CD4-positive, alpha-beta T cell treated with Interleukin-12 subunit alpha and Interleukin-12 subunit beta, for 1 hour (primary cell): ENCODE measurements around the gene HM13.
A peak's percentile ranks its signal among the peaks of the same experiment; 100 is the strongest.
"Not testable (repeated sequence)": the region's sequence is repeated elsewhere in the genome, so short reads cannot be mapped to it uniquely, and the experiment has no call there.

Experiments
- DNase-seq: peaks from one replicate; pipeline ENCODE4 v3.0.0-alpha.2; 2020

HM13 gene

DNA sequence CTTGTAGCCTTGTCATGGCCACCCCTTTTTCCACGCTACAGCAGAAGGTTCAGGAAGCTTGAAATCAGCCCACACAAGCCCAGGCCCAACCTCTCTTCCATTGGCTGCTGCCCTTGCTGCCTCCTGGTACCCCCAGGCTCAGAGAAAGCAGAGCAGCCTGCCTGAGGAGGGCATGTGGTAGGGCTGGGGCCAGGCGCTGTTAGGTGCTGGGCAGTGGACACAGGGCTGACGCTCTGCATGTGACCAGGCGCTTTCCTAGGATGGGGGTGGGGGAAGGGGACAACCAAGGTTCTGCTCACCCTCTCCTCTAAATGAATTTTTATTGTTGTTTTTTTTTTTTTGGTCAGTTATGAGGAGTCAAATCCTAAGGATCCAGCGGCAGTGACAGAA is 54.5 kb downstream of the HM13 start:
- DNase-seq = no peak

DNA sequence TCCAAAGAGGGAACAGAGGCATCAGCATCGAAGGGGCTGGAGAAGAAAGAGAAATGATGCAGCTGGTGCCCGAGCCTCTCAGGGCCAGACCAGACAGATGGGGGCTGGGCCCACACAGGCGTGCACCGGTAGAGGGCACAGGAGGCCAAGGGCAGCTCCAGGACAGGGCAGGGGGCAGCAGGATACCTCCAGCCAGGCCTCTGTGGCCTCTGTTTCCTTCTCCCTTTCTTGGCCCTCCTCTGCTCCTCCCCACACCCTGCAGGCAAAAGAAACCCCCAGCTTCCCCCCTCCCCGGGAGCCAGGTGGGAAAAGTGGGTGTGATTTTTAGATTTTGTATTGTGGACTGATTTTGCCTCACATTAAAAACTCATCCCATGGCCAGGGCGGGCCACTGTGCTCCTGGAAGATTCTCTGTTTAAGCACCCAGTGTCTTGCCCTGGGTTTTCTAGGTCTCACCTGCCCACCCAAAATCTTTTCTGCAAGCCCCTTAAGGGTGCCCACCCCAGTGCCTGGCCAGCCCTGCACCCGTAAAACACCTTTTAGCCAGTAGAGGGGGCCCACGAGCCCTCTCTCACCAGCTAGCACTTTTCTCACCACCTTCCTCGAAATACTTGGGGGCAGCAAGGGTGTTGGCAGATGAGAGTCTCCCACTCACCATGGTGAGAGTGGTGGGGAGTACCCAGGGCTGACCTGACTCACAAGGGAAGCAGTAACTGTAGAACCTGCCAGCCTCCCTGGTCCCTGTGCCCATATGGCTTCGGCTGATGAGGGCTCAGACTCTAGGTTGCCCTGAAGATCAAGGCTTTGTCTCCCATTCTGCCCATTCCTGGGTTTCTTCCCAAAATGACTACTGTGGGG is 55.1 kb downstream of the HM13 start:
- peak; percentile 72 for DNase-seq

DNA sequence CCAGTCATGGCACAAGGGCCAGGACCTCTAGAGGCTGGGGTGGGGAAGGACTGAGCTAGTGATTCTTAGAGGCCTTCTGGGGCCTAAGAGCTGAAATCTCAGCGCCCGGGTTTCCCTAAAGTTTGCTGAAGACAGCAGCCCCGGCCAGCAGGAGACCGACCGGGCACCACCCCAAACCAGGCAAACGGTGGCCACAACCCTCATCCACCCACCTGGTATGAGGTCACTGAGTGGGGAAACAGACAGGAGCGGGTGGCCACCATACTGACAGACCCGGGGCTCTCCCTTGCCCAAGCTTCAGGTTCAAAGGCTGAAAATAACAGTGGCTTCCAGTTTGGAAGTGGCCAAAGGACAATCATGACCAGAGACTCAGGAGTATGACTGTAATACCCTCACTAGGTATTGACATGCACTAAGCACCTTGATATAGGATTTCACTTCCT is 55.8 kb downstream of the HM13 start:
- no peak for DNase-seq

DNA sequence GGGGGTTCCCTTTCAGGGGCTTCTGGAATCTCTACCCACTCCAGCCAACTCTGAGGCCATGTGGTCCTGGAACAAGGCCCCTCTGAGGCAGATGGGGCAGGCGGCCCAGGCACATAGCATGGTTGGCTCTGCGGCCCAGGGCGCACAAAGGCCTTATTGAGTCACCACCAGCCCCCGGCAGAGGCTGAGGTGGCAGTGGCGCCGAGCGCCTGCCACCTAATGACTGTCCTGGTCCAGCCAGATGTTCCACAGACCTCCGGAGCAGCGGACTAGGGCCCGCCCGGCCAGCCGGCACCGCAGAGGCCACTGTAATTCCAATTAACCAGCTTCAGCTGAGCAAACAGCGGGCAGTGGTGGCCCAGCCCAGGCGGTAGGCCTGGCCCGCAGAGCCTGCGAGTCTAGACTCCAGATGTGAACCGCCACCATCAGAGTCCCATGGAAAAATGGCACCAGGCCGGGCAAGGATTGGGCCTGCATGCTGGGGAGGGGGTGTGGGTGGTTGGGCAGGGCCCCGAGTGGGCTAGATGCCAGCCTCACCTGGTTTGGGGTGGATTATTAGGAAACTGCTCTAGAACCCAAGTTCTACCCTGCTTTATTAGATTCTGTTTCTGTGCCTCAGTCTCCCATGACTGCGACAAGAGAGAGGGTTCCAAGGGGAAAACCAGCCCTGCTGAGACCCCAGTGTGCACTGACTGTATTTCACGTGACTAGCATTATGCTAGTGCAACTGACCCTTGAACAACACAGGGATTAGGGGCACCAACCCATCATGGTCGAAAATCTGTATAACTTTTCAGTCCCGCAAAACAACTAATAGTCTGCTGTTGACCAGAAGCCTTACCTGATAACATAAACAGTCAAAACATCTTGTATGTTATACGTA is 56.7 kb downstream of the HM13 start:
- no peak for DNase-seq

DNA sequence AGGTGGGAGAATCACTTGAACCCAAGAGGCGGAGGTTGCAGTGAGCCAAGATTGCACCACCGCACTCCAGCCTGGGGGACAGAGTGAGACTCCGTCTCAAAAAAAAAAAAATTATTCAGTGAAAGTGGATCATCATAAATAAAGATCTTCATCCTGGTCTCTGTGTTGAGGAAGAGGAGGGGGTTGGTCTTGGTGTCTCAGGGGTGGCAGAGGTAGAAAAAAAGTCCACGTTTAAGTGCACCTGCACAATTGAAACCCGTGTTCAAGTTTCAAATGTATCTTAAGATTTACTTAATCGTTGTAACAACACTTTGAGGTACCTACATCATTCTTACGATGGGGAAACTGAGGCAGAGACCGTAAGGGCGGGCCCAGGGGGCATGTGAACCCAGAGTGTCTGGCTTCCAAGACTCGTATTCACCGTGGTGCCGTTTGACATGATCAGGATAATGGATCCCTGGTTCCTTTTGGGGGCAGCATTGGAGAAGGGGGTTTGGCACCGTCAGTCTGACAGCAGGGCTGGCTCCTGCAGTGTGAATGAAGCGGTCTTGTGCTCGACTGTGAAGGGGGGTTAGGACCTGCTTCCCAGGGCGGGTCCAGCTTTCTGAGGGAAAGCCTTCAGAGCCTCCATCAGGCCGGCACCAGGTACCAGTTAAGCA is 57.9 kb downstream of the HM13 start:
- no peak for DNase-seq

DNA sequence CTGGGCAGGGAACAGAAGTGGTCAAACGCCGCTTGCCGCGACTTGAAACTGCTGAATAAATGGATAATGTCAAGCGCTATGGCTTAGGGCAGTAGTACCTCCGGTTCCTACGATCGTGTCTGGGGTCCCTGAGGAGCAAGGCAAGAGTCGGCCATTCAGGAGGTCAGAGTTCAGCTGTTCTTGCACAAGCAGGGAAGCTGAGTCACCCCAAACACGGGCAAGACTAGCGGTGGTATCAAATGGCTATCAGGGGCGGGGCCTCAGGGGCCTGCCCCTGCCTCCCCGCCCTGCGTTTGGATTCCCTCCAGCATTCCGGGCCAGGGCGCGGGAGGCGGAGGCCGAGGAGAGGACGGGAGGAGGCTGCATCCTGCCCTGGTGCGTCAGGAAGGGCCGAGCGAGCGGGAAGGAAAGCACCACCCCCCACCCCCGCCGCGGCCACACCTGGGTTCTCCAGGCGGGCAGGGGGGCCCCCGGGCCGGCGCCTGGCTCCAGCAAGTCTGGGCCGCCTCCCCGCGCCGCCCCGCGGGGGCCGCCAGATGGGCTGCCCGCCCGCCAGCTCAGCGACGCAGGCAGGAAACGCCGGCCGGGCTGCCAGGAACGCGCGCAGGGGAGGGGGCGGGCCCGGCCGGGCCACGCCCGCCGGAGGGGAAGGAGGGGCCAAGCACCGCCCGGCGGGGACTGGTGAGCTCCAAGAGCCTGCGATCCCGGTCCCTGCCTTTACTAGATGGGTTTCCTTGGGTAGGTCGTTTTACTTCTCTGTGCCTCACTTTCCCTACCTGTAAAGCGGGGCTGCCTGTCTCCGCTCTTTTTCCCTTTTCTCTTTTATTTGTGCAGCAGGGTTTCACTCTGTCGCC is 58.7 kb downstream of the HM13 start:
- peak; percentile 88 for DNase-seq

DNA sequence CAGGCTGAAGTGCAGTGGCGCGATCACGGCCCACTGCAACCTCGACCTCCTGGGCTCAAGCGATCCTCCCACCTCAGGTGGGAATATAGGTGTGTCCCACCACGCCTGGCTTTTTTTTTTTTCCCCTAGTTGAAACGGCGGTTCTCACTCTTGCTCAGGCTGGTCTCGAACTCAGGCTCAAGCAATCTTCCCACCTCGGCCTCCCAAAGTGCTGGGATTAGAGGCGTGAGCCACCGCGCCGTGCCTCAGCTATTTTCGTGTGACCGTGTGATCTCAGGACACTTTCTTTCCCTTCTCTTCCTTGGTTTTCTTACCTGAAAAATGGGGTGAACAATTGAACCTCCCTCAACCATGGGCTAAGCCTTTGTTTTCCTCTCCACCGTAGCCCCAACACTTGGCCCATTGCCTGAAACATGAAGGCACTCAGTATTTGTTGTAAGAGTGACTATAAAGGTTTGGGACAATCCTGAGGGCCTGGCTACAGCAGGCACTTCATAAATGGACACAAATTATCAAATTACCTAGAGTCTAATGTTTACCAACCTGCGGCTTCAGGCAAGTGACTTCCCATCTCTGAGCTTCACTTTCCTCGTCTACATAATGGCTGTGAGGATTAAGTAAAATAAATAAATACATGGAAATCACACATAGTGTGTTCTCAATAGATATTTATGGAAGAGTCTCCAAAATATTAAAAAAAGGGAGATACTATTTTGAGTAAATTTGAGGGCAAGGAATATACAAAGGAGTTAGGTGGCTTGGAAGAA is 59.5 kb downstream of the HM13 start:
- no peak for DNase-seq

DNA sequence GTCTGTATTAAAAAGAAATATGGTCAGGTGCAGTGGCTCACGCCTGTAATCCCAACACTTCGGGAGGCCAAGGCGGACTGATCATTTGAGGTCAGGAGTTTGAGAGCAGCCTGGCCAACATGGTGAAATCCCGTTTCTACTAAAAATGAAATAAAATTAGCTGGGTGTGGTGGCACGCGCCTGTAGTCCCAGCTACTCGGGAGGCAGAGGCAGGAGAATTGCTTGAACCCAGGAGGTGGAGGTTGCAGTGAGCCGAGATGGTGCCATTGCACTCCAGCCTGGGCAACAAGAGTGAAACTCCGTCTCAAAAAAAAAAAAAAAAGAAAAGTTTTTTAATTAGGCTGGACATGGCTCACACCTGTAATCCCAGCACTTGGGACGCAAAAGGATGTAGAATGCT is 60.7 kb downstream of the HM13 start:
- not testable (repeated sequence) for DNase-seq

DNA sequence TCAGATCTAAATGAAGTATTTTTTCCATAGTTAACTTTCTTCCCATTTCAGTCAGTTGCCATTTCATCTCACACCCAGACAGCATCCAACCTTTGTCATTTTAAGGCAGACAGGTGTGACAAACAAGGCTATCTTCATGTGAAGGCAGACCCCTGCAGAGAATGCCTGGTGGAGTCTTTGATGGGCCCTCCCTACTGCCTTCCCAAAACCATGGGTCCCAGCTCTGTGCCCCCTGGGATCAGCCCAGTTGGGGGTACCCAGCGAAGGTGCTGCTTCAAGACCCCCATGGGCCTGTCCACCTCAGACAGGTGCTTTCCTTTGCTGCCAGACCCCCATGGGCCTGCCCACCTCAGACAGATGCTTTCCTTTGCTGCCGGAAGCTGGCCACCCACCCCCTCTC is 62.5 kb downstream of the HM13 start:
- DNase-seq = no peak

DNA sequence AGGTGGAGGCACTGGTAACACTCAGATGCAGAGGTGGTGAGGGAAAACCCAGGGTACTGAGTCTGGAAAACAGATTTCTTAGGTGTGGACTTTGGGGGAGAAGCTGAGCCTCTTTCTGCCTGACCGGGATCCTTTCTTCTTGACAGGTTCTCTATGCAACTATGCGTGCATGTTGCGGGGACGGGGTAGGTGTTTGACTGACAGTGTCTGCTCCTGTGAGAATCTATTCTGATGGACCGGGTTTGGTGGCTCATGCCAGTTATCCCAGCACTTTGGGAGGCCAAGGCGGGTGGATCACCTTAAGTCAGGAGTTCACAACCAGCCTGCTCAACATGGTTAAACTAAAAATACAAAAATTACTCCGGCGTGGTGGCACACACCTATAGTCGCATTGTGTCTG is 63.0 kb downstream of the HM13 start:
- DNase-seq = no peak

DNA sequence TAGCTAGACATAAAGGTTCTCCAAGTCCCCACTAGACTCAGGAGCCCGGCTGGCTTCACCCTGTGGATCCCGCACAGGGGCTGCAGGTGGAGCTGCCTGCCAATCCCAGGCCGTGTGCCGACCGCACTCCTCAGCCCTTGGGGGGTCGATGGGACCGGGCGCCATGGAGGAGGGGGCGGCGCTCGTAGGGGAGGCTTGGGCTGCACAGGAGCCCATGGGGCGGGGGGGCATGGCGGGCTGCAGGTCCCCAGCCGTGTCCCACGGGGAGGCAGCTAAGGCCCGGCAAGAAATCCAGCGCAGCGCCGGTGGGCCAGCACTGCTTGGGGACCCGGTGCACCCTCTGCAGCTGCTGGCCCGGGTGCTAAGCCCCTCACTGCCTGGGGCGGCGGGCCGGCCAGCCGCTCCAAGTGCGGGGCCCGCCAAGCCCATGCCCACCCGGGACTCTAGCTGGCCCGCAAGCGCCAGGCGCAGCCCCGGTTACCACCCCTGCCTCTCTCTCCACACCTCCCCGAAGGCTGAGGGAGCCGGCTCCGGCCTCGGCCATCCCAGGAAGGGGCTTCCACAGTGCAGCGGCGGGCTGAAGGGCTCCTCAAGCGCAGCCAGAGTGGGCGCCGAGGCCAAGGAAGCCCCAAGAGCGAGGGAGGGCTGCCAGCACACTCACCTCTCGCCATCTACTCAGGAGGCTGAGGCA is 64.4 kb downstream of the HM13 start:
- DNase-seq = no peak

DNA sequence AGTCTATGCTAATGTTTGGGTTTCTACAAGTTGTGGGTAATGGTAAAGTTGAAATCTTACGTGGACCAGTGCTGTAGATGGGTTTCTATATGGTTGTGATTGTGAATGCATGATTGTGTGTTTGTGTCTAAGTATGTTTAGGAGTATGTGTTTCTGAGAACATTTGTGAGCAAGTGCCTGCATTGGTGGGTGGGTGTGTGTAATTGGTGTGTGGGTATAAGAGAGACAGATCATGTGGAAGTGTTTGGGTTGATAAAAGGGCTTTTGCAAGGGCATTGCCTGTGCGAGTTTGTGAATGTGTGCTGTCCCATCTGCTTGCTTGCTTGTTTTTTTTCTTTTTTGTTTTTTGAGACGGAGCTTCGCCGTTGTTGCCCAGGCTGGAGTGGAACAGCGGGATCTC is 65.0 kb downstream of the HM13 start:
- no peak for DNase-seq

DNA sequence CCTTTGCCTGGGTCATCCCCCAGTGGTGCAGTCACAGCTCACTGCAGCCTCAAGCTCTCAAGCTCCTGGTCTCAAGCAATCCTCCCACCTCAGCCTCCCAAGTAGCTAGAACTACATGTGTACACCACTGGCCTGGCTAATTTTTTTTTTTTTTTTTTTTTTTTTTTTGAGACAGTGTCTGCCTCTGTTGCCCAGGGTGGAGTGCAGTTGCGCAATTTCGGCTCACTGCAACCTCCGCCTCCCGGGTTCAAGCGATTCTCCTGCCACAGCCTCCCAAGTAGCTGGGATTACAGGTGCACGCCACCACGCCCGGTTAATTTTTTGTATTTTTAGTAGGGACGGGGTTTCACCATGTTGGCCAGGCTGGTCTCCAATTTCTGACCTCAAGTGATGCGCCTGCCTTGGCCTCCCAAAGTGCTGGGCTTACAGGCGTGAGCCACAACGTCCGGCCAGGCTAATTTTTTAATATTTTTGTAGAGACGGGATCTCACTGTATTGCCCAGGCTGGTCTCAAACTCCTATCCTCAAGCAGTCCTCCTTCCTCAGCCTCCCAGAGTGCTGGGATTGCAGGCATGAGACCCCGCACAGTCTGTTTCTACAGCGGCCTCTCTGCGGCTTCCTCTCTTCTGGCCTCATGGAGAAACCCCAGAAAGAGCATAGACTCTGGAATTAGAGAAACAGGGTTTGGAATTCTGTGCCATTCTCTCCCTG is 65.9 kb downstream of the HM13 start:
- DNase-seq = not testable (repeated sequence)

DNA sequence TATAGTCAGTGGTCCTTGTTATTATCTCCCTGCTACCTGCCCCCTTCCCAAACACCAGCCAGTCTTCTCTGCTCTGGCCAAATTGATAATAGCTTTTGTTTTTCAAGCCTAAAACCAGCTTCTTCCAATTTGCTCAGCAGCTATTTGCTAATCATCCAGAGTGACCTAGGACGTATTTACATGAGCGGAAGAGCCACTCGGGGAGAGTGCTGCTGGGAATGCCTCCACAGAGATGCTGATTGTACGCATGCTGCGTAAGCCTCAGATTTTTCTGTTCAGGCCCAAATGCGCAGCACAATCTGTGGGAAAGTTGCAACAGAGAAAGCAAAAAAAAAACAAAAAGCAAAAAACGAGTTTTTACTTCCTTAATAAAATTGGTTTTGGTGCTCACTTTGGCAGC is 66.5 kb downstream of the HM13 start:
- DNase-seq = no peak

DNA sequence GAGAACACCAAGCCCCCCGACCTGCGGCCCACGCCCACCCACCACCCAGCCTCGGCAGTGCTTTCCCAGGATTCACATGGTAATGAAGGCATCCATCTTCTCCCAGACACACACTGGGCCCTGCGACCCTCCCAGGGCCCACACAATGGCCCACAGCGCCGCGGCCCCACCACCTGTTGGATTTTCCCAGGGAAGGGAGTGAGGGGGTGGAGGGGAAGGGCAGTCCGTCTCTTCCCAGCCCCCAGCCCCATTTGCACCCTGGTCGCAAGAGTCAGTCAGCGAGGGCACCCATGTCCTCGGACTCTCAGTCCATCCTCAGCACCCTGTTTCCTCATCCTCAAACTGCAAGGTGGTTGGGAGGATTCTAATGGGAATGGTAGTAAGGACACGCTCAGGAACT is 67.1 kb downstream of the HM13 start:
- no peak for DNase-seq

DNA sequence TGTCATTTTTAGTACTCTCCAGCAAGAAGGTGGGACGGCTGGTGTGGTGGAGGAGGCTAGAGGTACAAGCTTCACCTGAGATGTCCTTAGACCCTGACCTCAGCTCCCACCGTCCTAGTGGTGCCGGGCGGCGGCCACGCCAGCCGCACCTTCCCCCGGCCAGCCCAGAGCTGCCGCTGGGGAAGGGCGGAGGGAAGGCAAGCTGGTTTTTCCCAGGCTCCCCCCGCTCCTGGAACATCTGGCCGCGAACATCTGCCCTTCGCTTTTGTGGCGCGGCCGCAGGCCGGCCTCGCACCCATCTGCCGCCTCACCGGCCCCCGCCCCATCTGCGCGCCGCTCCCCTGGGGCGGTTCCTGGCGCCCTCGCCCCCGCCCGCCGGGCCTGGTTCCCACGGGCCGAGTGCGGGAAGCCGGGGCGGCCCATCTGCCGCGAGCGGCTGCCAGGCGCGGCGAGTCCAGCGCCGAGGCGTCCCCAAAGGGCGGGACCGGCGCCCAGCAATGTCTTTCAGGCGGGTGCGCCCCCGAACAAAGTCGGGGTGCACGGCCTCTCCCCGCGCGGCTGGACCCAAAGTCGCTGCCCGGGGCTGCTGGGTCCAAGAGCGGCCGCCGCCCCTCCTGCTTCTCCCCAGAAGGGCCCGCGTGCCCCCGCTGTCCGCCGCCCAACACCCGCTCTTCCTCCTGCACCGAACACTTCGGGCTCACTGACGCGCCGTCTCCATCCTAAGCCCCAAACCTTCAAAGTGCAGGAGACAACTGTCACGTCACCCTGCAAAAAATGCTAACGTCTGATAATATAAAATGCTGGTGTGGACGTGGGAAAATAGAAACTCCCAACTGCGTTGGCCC is 73.5 kb downstream of the HM13 start:
- no peak for DNase-seq

DNA sequence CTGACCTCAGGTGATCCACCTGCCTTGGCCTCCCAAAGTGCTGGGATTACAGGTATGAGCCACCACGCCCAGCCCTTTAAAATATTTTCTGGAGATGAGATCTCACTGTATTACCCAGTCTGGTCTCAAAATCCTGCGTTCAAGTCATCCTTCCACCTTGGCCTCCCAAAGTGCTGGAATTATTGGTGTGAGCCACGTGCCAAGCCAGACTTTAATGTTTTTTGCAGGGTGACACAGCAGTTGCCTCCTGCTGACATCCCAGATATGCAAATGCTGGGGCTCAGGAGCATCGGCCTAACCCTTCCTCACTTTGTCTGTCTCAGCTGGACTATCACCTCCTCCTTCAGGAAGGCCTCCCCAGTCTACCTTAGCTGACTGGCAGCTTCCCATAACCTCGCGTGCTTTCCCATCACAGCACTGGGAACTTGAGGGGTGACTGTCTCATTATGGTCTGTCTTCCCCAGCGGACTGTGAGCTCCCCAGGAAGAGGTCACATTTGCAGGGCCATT is 76.5 kb downstream of the HM13 start:
- no peak for DNase-seq

DNA sequence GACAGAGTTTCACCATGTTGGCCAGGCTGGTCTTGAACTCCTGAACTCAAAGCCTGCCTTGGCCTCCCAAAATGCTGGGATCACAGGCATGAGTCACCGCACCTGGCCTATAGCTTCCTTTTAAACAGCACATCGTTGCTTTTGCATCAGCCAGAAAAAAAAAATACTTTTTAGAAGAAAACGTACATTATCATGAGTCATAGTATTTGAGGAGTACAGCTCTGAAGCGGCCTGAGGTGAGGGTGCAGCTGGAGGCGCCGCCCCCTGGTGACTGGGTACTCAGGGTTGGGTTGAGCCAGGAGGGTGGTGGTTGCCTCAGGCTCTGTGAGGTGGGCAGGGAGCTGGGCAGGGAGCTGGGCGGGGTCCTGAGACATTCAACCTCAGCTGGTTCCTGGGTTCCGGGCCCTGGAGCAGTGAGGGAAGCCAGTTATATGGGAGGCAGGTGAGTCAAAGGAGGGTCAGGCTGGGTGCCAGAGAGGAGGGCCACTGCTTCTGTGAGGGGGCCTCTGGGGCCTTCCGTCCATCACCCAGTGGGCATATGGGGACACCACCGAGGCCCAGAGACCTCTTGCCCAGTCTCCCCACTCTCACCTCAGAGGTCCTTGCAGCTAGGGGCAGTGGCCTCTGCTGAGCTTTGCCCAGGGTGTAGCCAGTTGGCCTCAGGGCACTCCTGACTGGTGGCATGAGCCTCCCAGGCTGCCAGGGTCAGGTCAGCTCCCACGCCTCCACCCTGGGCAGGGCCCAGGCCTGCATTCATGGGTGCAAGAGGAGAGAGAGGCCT is 79.2 kb downstream of the HM13 start:
- DNase-seq = no peak
